HG02885 (cell line): ENCODE results near the gene DYRK3.

Experiments used
- ATAC-seq: cut with Tn5 transposase; IDR thresholded peaks from one replicate; pipeline ENCODE4 v1.9.1; 2021; ENCODE audit warnings: mild to moderate bottlenecking; ENCODE audit not compliant: unreplicated experiment, poor library complexity

Gene DYRK3

GRCh38 chr1:206696812-206697585, 61.7 kb downstream of the DYRK3 start:
- ATAC-seq: no peak

- no peak for ATAC-seq
These were observed 62.7 kb downstream of the DYRK3 start for GRCh38 chr1:206698011-206698410.
